DMS 273 (cell line): ENCODE data around the gene SLC16A7.
"Not testable (repeated sequence)": the region's sequence is repeated elsewhere in the genome, so short reads cannot be mapped to it uniquely, and the experiment has no call there.

Experiments
- DNase-seq: peaks from one replicate; lab custom pipeline; 2025; ENCODE audit not compliant: unreplicated experiment; lab: John Stamatoyannopoulos, UW

Gene SLC16A7

GRCh38 chr12:59733200-59733599 is 137.4 kb downstream of the SLC16A7 start:
- no peak for DNase-seq

- peak; percentile 44 for DNase-seq
These were observed 138.5 kb downstream of the SLC16A7 start for GRCh38 chr12:59734371-59734770.

- DNase-seq = no peak
These were observed 139.4 kb downstream of the SLC16A7 start for GRCh38 chr12:59735231-59735630.

- DNase-seq = peak; percentile 55
These were observed 140.5 kb downstream of the SLC16A7 start for GRCh38 chr12:59736359-59736758.

GRCh38 chr12:59736786-59737185 is 141.0 kb downstream of the SLC16A7 start:
- peak; percentile 87 for DNase-seq

GRCh38 chr12:59737725-59738463 is 142.1 kb downstream of the SLC16A7 start:
- DNase-seq = peak; percentile 46

GRCh38 chr12:59742841-59743240 is 147.0 kb downstream of the SLC16A7 start:
- no peak for DNase-seq

- DNase-seq = no peak
These were observed 148.7 kb downstream of the SLC16A7 start for GRCh38 chr12:59744564-59744963.

GRCh38 chr12:59751091-59751490 is 155.3 kb downstream of the SLC16A7 start:
- not testable (repeated sequence) for DNase-seq

GRCh38 chr12:59761542-59761941 is 165.7 kb downstream of the SLC16A7 start:
- no peak for DNase-seq

- no peak for DNase-seq
These were observed 168.0 kb downstream of the SLC16A7 start for GRCh38 chr12:59763835-59764234.

GRCh38 chr12:59768031-59768430 is 172.2 kb downstream of the SLC16A7 start:
- DNase-seq = no peak

- peak; percentile 49 for DNase-seq
These were observed 184.8 kb downstream of the SLC16A7 start for GRCh38 chr12:59780605-59781135.

GRCh38 chr12:59787610-59788009 is 191.8 kb downstream of the SLC16A7 start:
- no peak for DNase-seq

- DNase-seq = no peak
These were observed 196.8 kb downstream of the SLC16A7 start for GRCh38 chr12:59792647-59793046.

- no peak for DNase-seq
These were observed 207.9 kb downstream of the SLC16A7 start for GRCh38 chr12:59803735-59804134.

- peak; percentile 49 for DNase-seq
These were observed 212.6 kb downstream of the SLC16A7 start for GRCh38 chr12:59808317-59808910.

- no peak for DNase-seq
These were observed 216.2 kb downstream of the SLC16A7 start for GRCh38 chr12:59811991-59812390.

- no peak for DNase-seq
These were observed 216.9 kb downstream of the SLC16A7 start for GRCh38 chr12:59812716-59813115.

- DNase-seq = no peak
These were observed 224.8 kb downstream of the SLC16A7 start for GRCh38 chr12:59820594-59821011.

- peak; percentile 65 for DNase-seq
These were observed 227.7 kb downstream of the SLC16A7 start for GRCh38 chr12:59823567-59823966.

GRCh38 chr12:59827767-59828166 is 231.9 kb downstream of the SLC16A7 start:
- no peak for DNase-seq
